ENCODE results near the gene WHAMM. TPM values are rescaled to one million over a fixed set of nuclear protein-coding genes. Genes with fewer than 3 reads are reported as not detected.

The WHAMM gene
- total and polyA plus RNA-seq, 4 experiments from 2014 or later, result 2.2 to 33.5 (median 19.4) TPM

DNA sequence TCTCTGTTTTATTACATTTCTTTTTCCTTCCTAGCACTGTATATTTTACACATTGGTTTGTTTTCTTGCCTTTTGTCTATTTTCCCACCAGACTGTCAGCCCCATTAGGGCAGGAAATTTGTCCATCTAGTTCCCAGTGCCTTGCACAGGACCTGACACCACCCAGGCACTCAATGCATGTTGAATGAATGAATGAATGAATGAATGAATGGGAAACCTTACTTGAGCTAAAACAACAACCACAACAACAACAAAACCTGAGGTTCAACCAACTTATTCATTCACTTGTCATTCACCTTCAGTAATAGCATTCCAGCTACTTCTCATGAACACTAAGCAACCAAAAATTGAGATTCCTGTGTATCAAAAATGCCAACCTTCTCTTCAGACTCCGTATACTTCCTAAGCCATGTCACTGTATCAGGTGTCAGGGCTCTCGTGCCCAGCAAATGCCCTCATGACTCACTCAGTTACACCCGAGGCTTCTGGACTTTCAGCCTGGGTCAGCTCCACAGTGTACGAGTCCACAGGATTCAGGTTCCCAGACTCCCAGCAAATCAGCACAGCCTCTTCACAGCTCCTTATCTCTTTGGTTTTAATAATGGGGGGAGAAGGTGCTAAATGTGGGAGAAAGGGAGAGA lies 40.9 kb upstream of the WHAMM start:
- Histone ChIP-seq H3K9me3 (ENCODE audit: control insufficient read depth in 1 of 2, low read length in 2 of 2) (no peaks in the 10 kb centered on the region), H3K4me1 (ENCODE audit: insufficient read depth, low read length) (no peaks in the 10 kb centered on the region), H3K27ac (ENCODE audit: low read depth, low read length) (no peak overlapping the region), H3K4me3 (ENCODE audit: low read length in 2 of 2) (no peak overlapping the region), H3K27me3 (ENCODE audit: insufficient read depth, low read length) (no peaks in the 10 kb centered on the region), H3K36me3 (ENCODE audit: insufficient read depth, low read length) (peaks cover 6% of the 10 kb centered on the region)
- Mint-ChIP-seq H3K4me1 (peaks cover 0 to 5% (median 2%) of the 10 kb centered on the region in 4 donors), H3K9me3 (no peaks in the 10 kb centered on the region), H3K27me3 (no peaks in the 10 kb centered on the region), H3K4me3 (no peak overlapping the region), H3K27ac (peak overlapping the region in 1 of 7 donors; percentile 81), H3K36me3 (peaks cover 19 to 34% of the 10 kb centered on the region in 2 donors)
- intact Hi-C loops (cut with micrococcal nuclease), result no loop called here
- DNase-seq, result no peak
- CTCF ChIA-PET (ENCODE audit: partially characterized antibody), result no interaction called here
- POLR2A ChIA-PET (ENCODE audit: partially characterized antibody), result interaction anchor here (1.3 to 1.6 kb wide), 2 partner anchors 18 to 42 kb away, joined by 3 to 6 read pairs; no protein-coding TSS in a partner anchor

DNA sequence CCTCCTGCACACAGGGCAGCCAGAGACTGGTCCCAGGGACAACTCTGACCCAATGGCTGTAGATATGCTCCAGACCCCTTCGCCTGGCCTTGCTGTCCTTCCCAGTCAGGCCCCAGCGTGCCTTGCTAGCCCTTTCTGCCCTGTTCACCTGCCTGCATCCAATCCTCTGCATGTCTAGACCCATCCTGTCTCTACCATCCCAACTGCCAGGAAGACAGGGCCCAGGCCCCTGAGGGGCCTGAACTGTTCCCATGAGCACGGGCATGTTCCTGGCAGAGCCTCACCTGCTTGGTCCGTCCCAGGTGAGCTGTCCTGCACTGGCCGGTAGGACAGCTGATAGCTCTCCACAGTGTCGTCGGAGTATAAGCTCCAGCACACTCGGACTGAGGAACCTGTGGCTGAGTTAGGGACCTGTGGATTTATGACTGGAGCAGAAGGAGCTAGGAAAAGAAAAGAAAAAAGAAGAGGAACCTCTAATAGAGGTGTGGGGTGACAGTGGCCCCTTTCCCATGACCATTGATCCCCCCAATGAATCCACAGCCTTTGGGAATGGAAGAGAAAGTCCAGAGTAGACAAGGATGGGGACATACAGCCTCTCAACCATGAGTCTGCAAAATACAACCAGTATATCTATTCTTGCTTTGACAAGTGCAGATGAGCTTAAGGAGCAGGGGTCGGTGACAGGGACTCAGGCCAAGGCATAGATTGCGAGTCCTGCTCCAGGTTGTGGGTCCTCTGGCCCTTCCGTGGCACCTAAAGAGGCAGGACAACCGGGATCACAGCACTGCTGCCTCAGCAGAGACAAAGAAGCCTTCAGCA lies 37.4 kb upstream of the WHAMM start:
- H3K27ac ChIP-seq (ENCODE audit: low read depth, low read length), result no peak overlapping the region
- H3K9me3 ChIP-seq (ENCODE audit: control insufficient read depth in 1 of 2, low read length in 2 of 2), result no peaks in the 10 kb centered on the region
- H3K27me3 ChIP-seq (ENCODE audit: insufficient read depth, low read length), result no peaks in the 10 kb centered on the region
- Mint-ChIP-seq H3K4me1 (no peaks in the 10 kb centered on the region), H3K4me3 (no peak overlapping the region), H3K36me3 (peaks cover 10 to 19% of the 10 kb centered on the region in 2 donors), H3K9me3 (peaks cover 0 to 2% (median 0%) of the 10 kb centered on the region in 8 donors), H3K27me3 (no peaks in the 10 kb centered on the region), H3K27ac (no peak overlapping the region)
- H3K4me3 ChIP-seq (ENCODE audit: low read length in 2 of 2), result no peak overlapping the region
- no peaks in the 10 kb centered on the region for H3K36me3 ChIP-seq (ENCODE audit: insufficient read depth, low read length)
- POLR2A ChIA-PET (ENCODE audit: partially characterized antibody), result no interaction called here
- CTCF ChIA-PET (ENCODE audit: partially characterized antibody), result interaction anchor here (1.0 kb wide), 1 partner anchor 241 kb away, joined by 3 read pairs; no protein-coding TSS in a partner anchor
- DNase-seq, result no peak
- H3K4me1 ChIP-seq (ENCODE audit: insufficient read depth, low read length), result no peaks in the 10 kb centered on the region
- intact Hi-C loops (cut with micrococcal nuclease), result no loop called here

DNA sequence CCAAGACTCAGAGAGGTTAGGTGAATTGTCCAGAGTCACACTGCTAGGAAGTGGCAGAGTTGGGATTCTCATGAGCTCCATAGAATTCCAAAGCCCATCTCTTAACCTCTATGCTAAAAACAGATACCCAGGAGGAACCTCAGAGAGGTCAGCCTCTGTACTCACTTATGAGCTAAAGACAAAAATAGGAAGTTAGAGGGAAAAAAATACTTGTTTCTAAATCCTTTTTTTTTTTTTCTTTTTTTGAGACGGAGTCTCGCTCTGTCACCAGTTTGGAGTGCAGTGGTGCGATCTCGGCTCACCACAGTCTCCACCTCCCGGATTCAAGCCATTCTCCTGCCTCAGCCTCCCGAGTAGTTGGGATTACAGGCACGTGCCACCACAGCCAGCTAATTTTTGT lies 34.9 kb upstream of the WHAMM start:
- Histone ChIP-seq H3K36me3 (ENCODE audit: insufficient read depth, low read length) (no peaks in the 10 kb centered on the region), H3K4me3 (ENCODE audit: low read length in 2 of 2) (no peak overlapping the region), H3K27ac (ENCODE audit: low read depth, low read length) (no peak overlapping the region), H3K27me3 (ENCODE audit: insufficient read depth, low read length) (no peaks in the 10 kb centered on the region), H3K9me3 (ENCODE audit: control insufficient read depth in 1 of 2, low read length in 2 of 2) (no peaks in the 10 kb centered on the region), H3K4me1 (ENCODE audit: insufficient read depth, low read length) (no peaks in the 10 kb centered on the region)
- Mint-ChIP-seq H3K4me1 (no peaks in the 10 kb centered on the region), H3K27me3 (peaks cover 0 to 2% of the 10 kb centered on the region in 2 donors), H3K27ac (no peak overlapping the region), H3K9me3 (peaks cover 0 to 2% (median 0%) of the 10 kb centered on the region in 8 donors), H3K36me3 (peaks cover 1 to 6% of the 10 kb centered on the region in 2 donors), H3K4me3 (no peak overlapping the region)
- intact Hi-C loops (cut with micrococcal nuclease), result no loop called here
- ChIA-PET POLR2A (ENCODE audit: partially characterized antibody) (no interaction called here), CTCF (ENCODE audit: partially characterized antibody) (interaction anchor here (1.2 kb wide), 1 partner anchor 22 kb away, joined by 3 read pairs; no protein-coding TSS in a partner anchor)
- DNase-seq, result no peak

DNA sequence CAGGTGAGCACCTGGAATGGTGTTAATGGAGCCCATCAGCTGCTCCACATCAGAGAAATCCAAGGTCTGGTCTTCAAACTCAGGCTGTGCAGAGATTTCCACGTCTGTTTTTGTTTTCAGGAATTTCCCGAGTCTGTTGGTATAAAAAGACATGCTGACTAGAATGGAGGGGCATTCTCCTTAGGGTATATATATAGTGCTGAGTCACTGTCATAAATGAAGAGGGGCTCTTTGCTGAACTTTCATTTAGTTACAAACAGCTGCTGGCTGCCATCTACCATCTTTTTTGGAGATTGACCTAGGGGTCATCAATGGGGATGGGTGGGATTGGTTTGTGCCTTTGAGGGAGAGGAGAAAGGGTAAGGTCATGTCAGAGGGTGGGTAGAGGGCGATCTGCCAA lies 30.7 kb upstream of the WHAMM start:
- Histone ChIP-seq H3K36me3 (ENCODE audit: insufficient read depth, low read length) (no peaks in the 10 kb centered on the region), H3K4me3 (ENCODE audit: low read length in 2 of 2) (no peak overlapping the region), H3K27ac (ENCODE audit: low read depth, low read length) (no peak overlapping the region), H3K27me3 (ENCODE audit: insufficient read depth, low read length) (no peaks in the 10 kb centered on the region), H3K9me3 (ENCODE audit: control insufficient read depth in 1 of 2, low read length in 2 of 2) (no peaks in the 10 kb centered on the region), H3K4me1 (ENCODE audit: insufficient read depth, low read length) (no peaks in the 10 kb centered on the region)
- Mint-ChIP-seq H3K4me3 (no peak overlapping the region), H3K36me3 (peaks cover 1 to 6% of the 10 kb centered on the region in 2 donors), H3K27ac (no peak overlapping the region), H3K27me3 (peaks cover 0 to 3% of the 10 kb centered on the region in 2 donors), H3K9me3 (peaks cover 0 to 2% (median 0%) of the 10 kb centered on the region in 8 donors), H3K4me1 (peaks cover 0 to 2% (median 0%) of the 10 kb centered on the region in 4 donors)
- CTCF ChIA-PET (ENCODE audit: partially characterized antibody), result no interaction called here
- POLR2A ChIA-PET (ENCODE audit: partially characterized antibody), result no interaction called here
- DNase-seq, result no peak
- intact Hi-C loops (cut with micrococcal nuclease), result no loop called here

DNA sequence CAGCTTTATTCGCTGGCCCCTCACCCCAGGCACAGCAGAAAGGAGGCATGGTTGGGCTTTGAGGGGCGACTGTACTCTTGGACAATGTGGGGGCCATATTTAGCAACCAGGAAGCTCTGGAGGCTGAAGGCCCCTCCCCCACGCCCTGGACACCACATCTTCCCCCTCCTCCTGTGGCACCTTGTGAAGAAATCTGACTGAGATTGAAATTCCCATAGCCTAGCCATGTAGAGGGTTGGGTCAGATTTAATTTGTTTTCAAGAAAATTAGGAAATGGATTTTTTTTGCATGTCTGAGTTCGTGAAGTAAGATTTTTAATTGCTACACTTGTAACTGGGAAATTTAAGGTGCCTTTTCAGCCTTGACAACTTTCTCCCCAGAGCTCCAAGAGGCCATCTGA lies 28.1 kb upstream of the WHAMM start:
- ChIA-PET POLR2A (ENCODE audit: partially characterized antibody) (interaction anchor here (0.6 kb wide), 1 partner anchor 10 kb away, joined by 3 read pairs; no protein-coding TSS in a partner anchor), CTCF (ENCODE audit: partially characterized antibody) (no interaction called here)
- peaks cover 0 to under 1% (median 0%) of the 10 kb centered on the region in 8 donors for H3K9me3 Mint-ChIP-seq
- no peak overlapping the region for H3K4me3 Mint-ChIP-seq
- Histone ChIP-seq H3K4me3 (ENCODE audit: low read length in 2 of 2) (no peak overlapping the region), H3K36me3 (ENCODE audit: insufficient read depth, low read length) (no peaks in the 10 kb centered on the region), H3K4me1 (ENCODE audit: insufficient read depth, low read length) (no peaks in the 10 kb centered on the region), H3K27ac (ENCODE audit: low read depth, low read length) (no peak overlapping the region), H3K9me3 (ENCODE audit: control insufficient read depth in 1 of 2, low read length in 2 of 2) (no peaks in the 10 kb centered on the region), H3K27me3 (ENCODE audit: insufficient read depth, low read length) (no peaks in the 10 kb centered on the region)
- H3K4me1 Mint-ChIP-seq, result peaks cover 0 to 4% (median under 1%) of the 10 kb centered on the region in 4 donors
- no peak overlapping the region for H3K27ac Mint-ChIP-seq
- no peak for DNase-seq
- H3K27me3 Mint-ChIP-seq, result peaks cover 0 to 3% of the 10 kb centered on the region in 2 donors
- intact Hi-C loops (cut with micrococcal nuclease), result no loop called here
- no peaks in the 10 kb centered on the region for H3K36me3 Mint-ChIP-seq

DNA sequence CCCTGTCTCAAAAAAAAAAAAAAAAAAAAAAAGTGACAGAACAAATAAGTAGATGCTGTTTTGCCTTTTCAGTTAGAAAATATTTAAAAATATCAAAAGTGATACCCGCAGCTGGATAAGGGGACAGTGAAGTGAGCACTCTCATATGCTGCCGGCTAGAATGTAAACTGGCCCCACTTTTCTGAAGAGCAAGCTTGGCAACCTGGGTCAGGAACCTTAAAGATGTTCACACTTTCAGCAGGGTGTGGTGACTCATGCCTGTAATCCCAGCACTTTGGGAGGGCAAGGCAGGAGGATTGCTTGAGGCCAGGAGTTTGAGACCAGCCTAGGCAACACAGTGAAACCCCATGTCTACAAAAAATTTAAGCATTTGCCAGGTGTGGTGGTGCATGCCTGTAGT lies 20.9 kb upstream of the WHAMM start:
- POLR2A ChIA-PET (ENCODE audit: partially characterized antibody), result no interaction called here
- no peak overlapping the region for H3K4me3 Mint-ChIP-seq
- no peaks in the 10 kb centered on the region for H3K27me3 ChIP-seq (ENCODE audit: insufficient read depth, low read length)
- no peaks in the 10 kb centered on the region for H3K4me1 ChIP-seq (ENCODE audit: insufficient read depth, low read length)
- CTCF ChIA-PET (ENCODE audit: partially characterized antibody), result no interaction called here
- H3K27ac Mint-ChIP-seq, result no peak overlapping the region
- no peak overlapping the region for H3K4me3 ChIP-seq (ENCODE audit: low read length in 2 of 2)
- no peaks in the 10 kb centered on the region for H3K9me3 ChIP-seq (ENCODE audit: control insufficient read depth in 1 of 2, low read length in 2 of 2)
- no peaks in the 10 kb centered on the region for H3K36me3 Mint-ChIP-seq
- H3K27me3 Mint-ChIP-seq, result no peaks in the 10 kb centered on the region
- H3K9me3 Mint-ChIP-seq, result peaks cover 0 to 3% (median under 1%) of the 10 kb centered on the region in 8 donors
- H3K36me3 ChIP-seq (ENCODE audit: insufficient read depth, low read length), result no peaks in the 10 kb centered on the region
- no peak overlapping the region for H3K27ac ChIP-seq (ENCODE audit: low read depth, low read length)
- intact Hi-C loops (cut with micrococcal nuclease), result no loop called here
- no peak for DNase-seq
- peaks cover 0 to 4% (median 0%) of the 10 kb centered on the region in 4 donors for H3K4me1 Mint-ChIP-seq

DNA sequence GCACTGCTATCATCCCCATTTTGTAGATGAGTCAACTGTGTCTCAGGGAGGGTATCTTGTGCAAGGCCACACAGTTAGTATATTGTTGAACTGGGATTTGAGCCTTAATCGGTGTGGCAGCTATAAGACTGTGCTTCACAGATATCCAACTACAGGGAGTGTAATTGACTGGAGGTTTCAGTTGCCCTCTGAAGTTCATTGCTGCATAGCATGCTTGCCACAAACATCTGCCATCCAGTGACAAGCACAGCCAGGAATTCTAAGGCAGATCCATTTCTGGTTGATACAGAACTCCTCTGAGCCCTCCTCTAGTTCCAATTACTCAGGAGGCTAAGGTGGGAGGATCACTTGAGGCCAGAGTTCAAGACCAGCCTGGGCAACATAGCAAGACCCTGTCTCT lies 19.9 kb upstream of the WHAMM start:
- Mint-ChIP-seq H3K4me3 (no peak overlapping the region), H3K27ac (no peak overlapping the region), H3K27me3 (peaks cover 0 to 2% of the 10 kb centered on the region in 2 donors), H3K9me3 (peaks cover 0 to 12% (median 8%) of the 10 kb centered on the region in 8 donors), H3K4me1 (peaks cover 0 to 4% (median 0%) of the 10 kb centered on the region in 4 donors), H3K36me3 (peaks cover 3 to 6% of the 10 kb centered on the region in 2 donors)
- H3K4me3 ChIP-seq (ENCODE audit: low read length in 2 of 2), result no peak overlapping the region
- no peaks in the 10 kb centered on the region for H3K36me3 ChIP-seq (ENCODE audit: insufficient read depth, low read length)
- no peak overlapping the region for H3K27ac ChIP-seq (ENCODE audit: low read depth, low read length)
- no peaks in the 10 kb centered on the region for H3K4me1 ChIP-seq (ENCODE audit: insufficient read depth, low read length)
- no peaks in the 10 kb centered on the region for H3K27me3 ChIP-seq (ENCODE audit: insufficient read depth, low read length)
- no peak for DNase-seq
- H3K9me3 ChIP-seq (ENCODE audit: control insufficient read depth in 1 of 2, low read length in 2 of 2), result no peaks in the 10 kb centered on the region
- ChIA-PET POLR2A (ENCODE audit: partially characterized antibody) (no interaction called here), CTCF (ENCODE audit: partially characterized antibody) (no interaction called here)
- intact Hi-C loops (cut with micrococcal nuclease), result no loop called here
